NCI-H146 treated with DMSO at 0.1 percent for 48 hours (cell line): ENCODE results near the gene EDN2.

ENCODE experiments used
- DNase-seq: peaks from one replicate; lab custom pipeline; 2025; ENCODE audit not compliant: unreplicated experiment; lab: John Stamatoyannopoulos, UW

Gene EDN2

DNA sequence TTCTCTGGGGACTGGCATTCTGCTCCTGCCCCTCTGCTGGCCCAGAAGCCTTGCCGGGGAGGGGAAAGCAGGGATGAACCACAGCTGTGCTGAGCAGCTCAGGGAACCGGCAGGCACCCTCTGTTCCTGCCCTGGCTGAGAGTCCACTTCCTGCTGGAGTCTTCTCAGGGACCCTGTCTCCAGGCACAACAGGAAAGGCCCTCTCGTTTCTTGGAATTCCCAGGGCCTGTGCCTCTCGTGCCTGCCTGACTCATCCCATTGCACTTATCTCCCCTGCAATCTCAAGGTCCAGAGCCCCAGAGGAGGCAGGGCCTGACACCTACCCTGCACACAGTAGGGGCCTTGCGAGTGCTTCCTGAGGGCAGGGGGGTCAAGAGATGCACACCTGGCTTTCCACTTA lies 1.1 kb upstream of the EDN2 start:
- no peak for DNase-seq

GRCh38 chr1:41483960-41484401 lies 502 bp downstream of the EDN2 start:
- no peak for DNase-seq

DNA sequence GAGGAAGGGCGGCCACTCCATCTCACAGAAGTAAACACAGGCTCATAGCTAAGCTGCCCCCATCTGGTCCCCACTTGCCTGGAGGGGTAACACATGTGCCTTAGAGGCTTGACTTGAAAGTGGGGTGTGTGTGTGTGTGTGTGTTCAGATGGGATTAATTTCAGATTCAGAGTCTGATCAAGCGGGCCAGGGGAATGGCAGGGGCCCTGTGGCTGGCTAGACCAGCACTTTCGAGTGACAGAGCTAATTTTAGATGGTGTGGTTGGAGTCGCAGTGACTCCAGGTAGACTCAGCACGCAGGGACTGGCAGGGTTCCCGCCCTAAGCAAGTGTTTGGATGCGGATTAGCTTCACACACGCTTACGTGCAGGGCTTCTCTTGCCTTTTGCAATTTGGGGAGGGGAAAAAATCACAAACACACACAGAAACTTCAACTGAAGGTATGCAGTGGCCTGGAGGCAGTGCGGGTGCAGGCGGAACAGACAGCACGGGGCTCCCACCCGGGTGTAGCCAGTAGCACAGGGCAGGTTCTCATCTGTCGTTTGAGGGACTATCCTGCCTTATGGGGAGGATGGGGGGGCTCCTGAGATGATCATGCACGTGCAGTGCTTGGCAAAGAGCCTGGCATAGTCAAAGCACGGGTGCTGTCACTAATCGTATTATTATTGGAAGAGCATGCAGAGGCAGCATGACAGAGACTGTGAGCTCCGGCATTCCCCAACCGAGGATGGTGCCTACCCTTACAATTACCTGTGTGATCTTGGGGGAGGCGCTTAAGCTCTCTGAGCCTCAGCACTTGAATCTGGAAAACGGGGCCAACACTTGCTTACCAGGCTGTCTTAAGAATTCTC lies 1.3 kb downstream of the EDN2 start:
- no peak for DNase-seq

GRCh38 chr1:41482001-41482765 lies 2.3 kb downstream of the EDN2 start:
- no peak for DNase-seq

DNA sequence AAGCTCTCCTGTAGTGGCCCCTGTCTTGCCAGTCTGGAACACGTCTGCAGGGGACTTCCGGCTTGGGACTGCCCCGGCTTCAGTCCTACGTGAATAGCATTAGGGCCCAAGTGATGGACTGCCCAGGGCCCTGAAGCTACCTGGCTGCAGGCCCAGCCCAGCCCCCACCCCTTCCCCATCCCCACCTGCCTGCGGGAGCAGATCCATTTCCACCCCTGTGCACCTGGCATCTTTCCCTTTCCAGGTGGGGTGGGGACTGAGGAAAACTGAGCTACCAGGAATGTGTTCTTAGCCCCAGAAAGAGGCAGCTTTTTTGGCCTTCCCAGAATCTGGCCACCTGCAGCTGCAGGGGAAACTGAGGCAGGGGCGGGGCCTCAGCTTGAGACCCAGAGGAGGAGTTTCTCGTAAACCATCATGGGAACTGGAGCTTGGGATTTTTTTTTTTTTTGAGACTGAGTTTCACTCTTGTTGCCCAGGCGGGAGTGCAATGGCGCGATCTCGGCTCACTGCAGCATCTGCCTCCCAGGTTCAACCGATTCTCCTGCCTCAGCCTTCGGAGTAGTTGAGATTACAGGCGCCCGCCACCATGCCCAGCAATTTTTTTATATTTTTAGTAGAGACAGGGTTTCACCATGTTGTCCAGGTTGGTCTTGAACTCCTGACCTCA lies 3.2 kb downstream of the EDN2 start:
- DNase-seq: no peak

DNA sequence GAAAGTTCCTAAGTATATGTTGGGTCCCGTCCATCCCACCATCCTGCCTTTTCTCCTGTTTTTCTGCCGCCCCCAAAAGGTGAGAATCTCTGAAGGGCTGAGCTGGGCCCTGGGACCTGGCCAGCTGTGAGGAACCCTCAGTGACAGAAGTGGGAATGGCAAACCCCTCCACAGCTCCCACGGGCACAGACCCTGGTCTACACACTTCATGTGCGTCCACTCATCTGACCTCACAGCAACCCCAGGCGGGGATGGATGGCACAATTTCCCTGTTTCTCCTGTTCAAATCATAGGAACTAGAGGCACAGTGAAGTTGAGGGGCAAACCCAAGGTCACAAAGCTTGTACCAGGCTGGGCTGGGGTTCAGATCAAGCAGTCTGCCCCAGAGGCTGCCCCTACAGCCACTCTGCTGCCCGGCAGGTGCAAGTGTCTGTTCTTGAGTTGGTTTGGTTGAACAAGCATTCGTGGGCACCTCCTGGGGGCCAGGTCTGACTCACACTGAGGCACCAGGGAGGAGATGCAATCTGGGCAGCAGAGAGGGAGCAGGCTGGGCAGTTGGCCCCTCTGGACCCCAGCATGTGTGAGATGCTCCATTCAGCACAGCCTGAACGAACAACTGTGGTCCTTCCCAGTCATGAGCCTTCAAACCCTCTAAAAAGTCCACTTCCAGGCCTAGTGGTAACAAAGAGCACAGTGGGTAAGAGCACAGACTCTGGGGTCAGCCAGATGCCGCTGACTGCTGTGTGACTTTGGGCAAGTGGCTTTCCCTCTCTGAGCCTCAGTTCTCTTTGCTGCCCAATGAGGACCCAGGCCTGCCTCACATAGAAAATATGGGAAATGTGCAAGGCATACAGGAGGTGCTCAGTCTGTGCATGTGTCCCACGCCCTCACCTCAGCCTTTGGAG lies 4.0 kb downstream of the EDN2 start:
- no peak for DNase-seq

- DNase-seq: no peak
Observed at GRCh38 chr1:41479808-41480160, 4.7 kb downstream of the EDN2 start.

DNA sequence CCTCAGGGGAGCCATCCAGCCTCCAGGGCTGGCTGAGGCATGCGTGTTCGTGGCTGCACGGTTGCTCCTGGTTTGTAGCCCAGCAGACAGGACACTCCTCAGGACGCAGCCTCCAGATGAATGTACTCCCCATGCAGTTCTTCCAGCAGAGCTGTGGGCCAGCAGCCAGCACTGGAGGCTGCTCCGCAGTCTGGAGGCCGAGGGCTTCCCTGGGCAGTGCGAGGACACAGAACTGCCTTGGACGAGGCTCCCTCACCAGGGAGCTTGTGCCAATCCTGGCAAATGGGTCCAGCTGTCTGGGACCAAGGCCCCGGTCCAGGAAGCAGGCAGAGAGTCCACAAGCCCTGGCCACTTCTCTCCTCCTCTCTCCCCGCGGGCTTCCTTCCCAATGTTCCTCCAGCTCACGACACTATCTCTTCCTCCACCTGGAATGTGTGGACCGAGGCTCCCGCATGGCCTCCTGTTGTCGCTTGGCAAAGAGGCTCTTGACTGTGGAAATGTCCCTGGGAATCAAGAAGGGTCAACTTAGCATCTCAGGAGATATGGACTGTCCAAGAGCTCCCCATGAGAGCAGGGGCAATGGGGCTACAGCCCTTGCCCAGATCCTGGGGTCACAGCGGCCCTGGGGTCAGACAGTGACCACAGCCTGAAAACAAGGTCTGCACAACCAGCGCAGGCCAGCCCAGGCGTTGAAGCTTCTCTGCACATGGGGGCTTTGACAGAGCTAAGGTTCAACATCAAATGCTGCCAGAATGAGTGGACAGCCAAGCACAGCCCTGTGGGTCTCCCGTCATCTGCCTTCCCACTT lies 5.3 kb downstream of the EDN2 start:
- no peak for DNase-seq

DNA sequence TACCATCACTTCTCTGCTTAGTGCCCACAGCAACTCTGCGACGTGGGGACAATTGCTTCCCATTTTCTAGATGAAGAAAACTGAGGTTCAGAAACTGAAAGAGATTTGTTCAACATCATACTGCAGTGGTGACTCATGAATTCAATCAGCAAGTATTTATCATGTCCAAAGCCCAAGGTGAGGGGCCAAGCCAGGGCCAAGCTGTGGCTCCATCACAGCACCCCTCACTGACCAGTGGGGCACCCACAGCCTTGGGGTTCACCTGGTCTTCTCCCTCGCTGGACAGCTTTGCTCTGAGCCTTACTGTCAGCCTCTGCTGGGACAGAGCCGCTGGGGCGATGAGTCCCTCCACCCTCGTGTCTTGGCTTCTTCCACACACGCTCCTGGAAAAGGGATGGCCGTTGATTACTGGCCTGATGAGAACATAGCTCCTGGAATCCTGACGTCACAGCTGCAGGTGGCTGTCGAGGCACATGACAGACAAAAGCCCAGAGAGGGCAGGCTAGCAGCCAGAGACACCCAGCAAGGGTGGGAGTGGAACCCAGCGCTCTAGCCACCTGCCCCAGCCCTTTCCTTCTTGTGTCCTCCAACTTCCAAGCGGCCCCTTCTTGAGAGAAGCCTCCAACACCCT lies 6.2 kb downstream of the EDN2 start:
- DNase-seq: no peak

DNA sequence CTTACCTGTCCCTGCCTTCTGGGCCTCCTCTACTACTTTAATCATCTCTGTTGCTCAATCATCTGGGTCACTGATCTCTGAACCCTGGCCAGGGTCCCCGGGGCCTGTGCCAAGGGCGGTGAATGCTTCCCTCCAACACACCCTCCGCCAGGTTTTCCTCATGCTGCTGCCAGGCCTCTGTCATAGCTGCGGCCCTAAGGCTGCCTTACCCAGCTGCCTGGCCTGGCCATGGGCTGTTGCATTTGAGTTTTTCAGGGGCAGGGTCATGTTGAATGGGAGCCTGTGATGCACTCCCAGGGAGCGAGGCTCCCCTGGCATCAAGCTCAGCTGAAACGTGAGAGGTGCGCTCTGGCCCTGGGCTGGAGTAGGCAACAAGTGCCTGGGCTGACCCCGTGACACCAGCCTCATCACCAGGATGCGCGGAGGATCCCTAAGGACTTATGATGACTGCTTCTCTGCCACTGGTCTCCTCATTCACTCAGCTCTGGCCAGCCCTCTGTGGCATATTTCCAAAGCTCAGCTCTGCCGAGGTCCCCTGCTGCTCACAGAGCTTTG lies 7.6 kb downstream of the EDN2 start:
- no peak for DNase-seq

DNA sequence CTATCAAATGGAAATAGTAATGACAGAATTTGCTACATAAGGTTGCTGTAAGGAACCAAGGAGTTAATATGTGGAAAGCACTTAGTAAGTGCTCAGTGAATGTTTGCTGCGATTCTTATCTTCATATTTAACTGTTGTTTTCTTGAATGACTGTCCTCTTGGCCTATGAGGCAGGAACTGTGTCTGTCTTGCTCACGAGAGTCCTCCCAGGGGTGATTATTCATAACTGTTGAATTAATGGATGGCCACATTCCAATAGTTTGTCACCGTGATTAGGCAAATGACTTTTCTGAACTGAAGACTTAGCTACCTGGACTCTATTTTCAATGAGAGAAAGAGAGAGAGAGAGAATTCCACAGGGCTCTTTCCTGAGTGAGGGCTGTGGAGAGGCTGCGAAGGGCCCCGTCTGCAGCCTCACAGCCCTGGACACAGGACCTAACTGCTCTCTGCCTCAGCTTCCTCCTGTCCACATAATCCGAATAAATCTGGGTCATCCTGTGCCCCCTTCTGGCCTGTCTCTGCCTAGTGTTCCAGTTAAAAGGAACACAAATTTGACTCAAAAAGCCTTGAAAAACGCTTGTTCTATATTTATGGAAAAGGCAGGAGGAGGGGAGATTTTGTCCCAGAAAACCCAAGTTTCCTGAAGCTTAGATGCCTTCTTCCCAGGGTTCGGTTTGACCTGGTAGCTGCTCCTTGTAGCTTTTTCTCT lies 8.5 kb downstream of the EDN2 start:
- no peak for DNase-seq

GRCh38 chr1:41475346-41475745 lies 9.1 kb downstream of the EDN2 start:
- no peak for DNase-seq

DNA sequence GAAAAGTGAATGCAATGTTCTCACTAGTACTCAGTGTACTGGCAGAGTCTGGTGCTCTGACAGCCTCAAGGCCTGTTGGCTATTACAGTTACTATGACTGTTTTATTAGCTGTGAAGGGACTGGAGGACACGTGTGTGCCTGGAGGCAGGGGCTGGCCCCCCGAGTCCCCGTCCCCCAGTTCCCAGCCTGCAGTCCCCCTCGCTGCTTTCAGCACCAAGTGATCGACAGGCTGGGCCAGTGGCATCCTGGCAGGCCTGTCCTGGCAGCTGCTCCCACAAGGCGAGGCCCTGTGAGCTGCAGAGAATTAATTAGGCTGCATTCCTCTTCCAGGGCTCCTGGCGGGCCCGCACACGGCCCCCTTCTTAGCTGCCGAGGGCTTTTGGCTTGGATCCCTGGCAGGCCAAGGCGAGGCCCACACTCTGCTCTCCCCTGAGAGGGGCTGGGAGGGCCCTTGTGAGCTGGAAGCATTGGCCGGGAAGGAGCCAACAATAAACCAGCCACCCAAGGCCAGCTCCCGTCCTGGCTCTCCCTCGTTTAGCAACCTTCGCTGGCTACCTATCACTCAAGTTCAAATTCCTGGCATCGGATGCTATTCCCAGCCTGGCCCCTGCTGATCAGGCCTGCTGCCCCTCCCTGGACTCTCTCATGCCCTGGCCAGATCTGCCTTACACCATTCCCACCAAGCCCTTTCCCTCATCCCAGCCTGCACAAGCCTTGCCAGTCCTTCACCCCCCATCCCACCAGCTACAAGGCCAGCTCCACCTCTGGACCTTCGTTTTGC lies 9.8 kb downstream of the EDN2 start:
- no peak for DNase-seq

GRCh38 chr1:41473738-41474362 lies 10.6 kb downstream of the EDN2 start:
- no peak for DNase-seq

DNA sequence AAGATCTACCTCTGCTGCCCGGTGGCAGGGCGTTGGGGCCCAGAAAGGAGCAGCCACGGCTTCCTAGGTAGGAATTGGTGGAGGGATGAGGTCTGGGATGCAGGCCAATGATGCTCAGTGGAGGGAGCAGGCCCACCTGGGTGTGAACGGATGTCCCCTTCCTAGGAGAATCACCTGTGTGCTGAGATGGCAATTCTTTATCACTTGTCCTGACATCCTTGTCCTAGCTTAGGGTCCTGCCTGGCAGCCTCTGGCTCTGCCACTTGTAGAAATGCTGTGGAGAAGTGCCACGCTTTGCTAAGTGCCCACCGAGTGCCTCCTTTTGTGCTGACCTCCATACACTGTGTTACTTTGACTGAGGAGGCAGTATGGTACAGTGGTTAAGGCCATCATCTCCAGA lies 12.8 kb downstream of the EDN2 start:
- DNase-seq: no peak

GRCh38 chr1:41469706-41470105 lies 14.8 kb downstream of the EDN2 start:
- DNase-seq: no peak

DNA sequence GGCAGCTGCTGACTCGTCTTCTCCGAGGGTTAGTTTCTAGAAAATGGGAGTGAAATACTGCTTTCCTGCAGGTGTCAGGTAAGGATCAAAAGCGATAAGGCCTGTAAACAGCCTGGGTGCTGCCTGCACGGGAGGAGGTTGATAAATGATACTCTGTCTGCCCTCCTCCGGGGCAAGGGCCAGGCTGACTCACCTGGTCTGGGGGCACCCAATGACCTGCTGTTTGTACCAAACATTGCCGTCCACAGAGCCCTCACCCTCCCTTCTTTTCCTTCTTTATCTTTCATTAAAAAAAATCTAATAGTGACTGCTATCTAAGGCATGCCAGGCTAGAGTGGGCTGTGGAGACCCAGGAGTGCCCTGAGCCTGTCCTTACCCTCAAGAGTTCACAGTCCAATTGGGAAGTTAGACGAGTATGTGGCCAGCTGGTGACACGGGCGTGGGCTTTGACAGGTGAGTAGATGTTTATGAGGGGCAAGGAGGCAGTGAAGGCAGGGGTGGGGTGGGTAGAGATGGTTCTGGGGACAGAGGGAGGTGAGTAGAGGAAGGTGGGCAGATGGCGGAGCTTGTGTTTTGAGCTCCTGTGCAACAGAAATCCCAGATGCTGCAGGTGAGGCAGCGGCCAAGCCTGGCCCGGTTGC lies 16.2 kb downstream of the EDN2 start:
- DNase-seq: peak; percentile 23
